Mucosa of stomach (tissue), 1 donor: ENCODE measurements around the gene RAB26.

ENCODE experiments used
- H3K27me3 ChIP-seq: one replicate; pipeline ENCODE4 v1.7.0; 2013; ENCODE audit warnings: mild to moderate bottlenecking, low read length; ENCODE audit not compliant: control insufficient read depth, insufficient read depth
- H3K36me3 ChIP-seq: one replicate; pipeline ENCODE4 v1.7.0; 2013; ENCODE audit warnings: low read length; ENCODE audit not compliant: control insufficient read depth, insufficient read depth
- H3K4me1 ChIP-seq: one replicate; pipeline ENCODE4 v1.7.0; 2013; ENCODE audit warnings: mild to moderate bottlenecking, low read length; ENCODE audit not compliant: control insufficient read depth, insufficient read depth
- H3K4me3 ChIP-seq: one replicate; pipeline ENCODE4 v1.7.0; 2013; ENCODE audit warnings: low read length
- H3K9ac ChIP-seq: one replicate; pipeline ENCODE4 v1.7.0; 2013; ENCODE audit warnings: mild to moderate bottlenecking, low read length, moderate library complexity
- H3K9me3 ChIP-seq: one replicate; pipeline ENCODE4 v1.7.0; 2013; ENCODE audit warnings: mild to moderate bottlenecking, low read length, moderate library complexity; ENCODE audit not compliant: control insufficient read depth
- donor health status: Pancreatic carcinoma.

Gene RAB26

GRCh38 chr16:2190659-2191445, 42.4 kb downstream of the RAB26 start:
- H3K9me3 ChIP-seq = no peaks in the 10 kb centered on the region
- peaks cover 20% of the 10 kb centered on the region for H3K27me3 ChIP-seq
- no peaks in the 10 kb centered on the region for H3K36me3 ChIP-seq
- peaks cover 10% of the 10 kb centered on the region for H3K4me1 ChIP-seq
- H3K4me3 ChIP-seq = no peak overlapping the region
- H3K9ac ChIP-seq = no peak overlapping the region

- Histone ChIP-seq H3K27me3 (peaks cover 23% of the 10 kb centered on the region), H3K9ac (no peak overlapping the region), H3K9me3 (no peaks in the 10 kb centered on the region), H3K36me3 (no peaks in the 10 kb centered on the region), H3K4me3 (no peak overlapping the region), H3K4me1 (peaks cover 11% of the 10 kb centered on the region)
Measured at GRCh38 chr16:2191446-2191706, 43.0 kb downstream of the RAB26 start.

DNA sequence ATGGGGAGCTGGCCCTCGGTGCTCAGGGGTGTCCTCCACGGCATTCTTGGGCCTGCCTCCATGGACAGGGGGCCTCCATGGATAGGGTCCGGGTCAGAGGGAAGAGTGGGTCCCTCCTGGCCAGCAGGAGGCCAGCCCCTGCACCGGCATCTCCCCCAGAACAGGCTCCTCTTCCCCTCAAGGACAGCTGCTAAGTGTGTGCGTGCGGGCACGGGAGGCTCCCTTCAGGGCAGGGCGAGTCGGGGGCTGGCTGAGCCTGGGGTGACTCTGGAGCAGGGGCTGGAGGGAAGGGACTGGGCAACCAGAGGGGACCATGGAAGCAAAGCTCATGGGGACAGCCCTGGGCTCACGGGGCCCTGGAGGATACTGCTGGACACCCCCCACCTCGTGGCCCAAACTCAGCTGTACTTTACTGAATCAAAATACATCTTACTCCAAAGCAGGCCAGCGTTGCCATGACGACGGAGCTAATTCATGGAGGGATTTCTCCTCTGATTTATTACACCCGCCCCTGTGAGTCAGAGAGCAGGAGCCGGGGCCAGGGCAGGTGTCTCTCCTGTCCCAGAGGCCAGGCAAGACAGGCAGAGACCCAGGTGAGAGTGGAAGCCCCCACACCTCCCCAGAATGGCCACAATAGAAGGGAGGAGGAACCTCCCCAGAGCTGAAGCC, 45.9 kb downstream of the RAB26 start:
- Histone ChIP-seq H3K27me3 (peaks cover 43% of the 10 kb centered on the region), H3K36me3 (no peaks in the 10 kb centered on the region), H3K9me3 (no peaks in the 10 kb centered on the region), H3K9ac (no peak overlapping the region), H3K4me3 (no peak overlapping the region), H3K4me1 (peaks cover 11% of the 10 kb centered on the region)

- H3K27me3 ChIP-seq = peaks cover 43% of the 10 kb centered on the region
- no peaks in the 10 kb centered on the region for H3K9me3 ChIP-seq
- H3K9ac ChIP-seq = no peak overlapping the region
Measured at GRCh38 chr16:2194852-2195321, 46.5 kb downstream of the RAB26 start.

GRCh38 chr16:2195322-2196161, 47.1 kb downstream of the RAB26 start:
- Histone ChIP-seq H3K36me3 (no peaks in the 10 kb centered on the region), H3K4me3 (no peak overlapping the region), H3K4me1 (peaks cover 11% of the 10 kb centered on the region), H3K9ac (no peak overlapping the region), H3K27me3 (peaks cover 43% of the 10 kb centered on the region), H3K9me3 (no peaks in the 10 kb centered on the region)

More at GRCh38 chr16:2194852-2195321, 46.5 kb downstream of the RAB26 start:
- Histone ChIP-seq H3K4me3 (no peak overlapping the region), H3K4me1 (peaks cover 11% of the 10 kb centered on the region), H3K36me3 (no peaks in the 10 kb centered on the region)

- H3K4me1 ChIP-seq = peaks cover 11% of the 10 kb centered on the region
- H3K36me3 ChIP-seq = no peaks in the 10 kb centered on the region
- H3K9ac ChIP-seq = no peak within 1 kb of the TSS
- no peak within 1 kb of the TSS for H3K4me3 ChIP-seq
- no peaks in the 10 kb centered on the region for H3K9me3 ChIP-seq
- peaks cover 43% of the 10 kb centered on the region for H3K27me3 ChIP-seq
Measured at GRCh38 chr16:2196162-2196980, 47.9 kb downstream of the RAB26 start, which contains the start of gene CASKIN1. Gene CASKIN1 (minus strand): TSS chr16:2196605. CDS start chr16:2196432, 173 bp downstream.

- peaks cover 11% of the 10 kb centered on the region for H3K4me1 ChIP-seq
- no peak overlapping the region for H3K9ac ChIP-seq
- H3K9me3 ChIP-seq = no peaks in the 10 kb centered on the region
- H3K4me3 ChIP-seq = no peak overlapping the region
- peaks cover 43% of the 10 kb centered on the region for H3K27me3 ChIP-seq
- H3K36me3 ChIP-seq = no peaks in the 10 kb centered on the region
Measured at GRCh38 chr16:2196981-2197511, 48.6 kb downstream of the RAB26 start.

GRCh38 chr16:2197765-2198164, 49.3 kb downstream of the RAB26 start:
- H3K27me3 ChIP-seq = peaks cover 43% of the 10 kb centered on the region

DNA sequence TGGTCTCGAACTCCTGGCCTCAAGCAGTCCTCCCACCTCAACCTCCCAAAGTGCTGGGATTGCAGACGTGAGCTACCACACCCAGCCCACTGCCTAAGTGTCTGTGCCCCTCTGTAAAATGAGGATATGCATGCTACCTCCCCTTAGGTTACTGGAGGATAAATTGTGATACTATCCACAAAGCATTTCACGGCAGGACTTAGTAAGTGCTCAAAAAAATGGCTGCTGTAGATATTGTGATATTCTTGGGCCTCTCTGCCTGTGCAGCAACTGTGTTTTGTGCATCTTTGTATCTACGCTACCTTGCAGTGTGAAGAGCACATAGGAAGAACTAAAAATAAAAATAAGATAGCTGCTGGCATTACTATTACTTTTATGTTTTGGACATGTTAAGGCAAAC, 49.9 kb downstream of the RAB26 start:
- Histone ChIP-seq H3K4me3 (no peak overlapping the region), H3K4me1 (peaks cover 11% of the 10 kb centered on the region), H3K27me3 (peaks cover 43% of the 10 kb centered on the region), H3K9ac (no peak overlapping the region), H3K36me3 (no peaks in the 10 kb centered on the region), H3K9me3 (no peaks in the 10 kb centered on the region)

More at GRCh38 chr16:2197765-2198164, 49.3 kb downstream of the RAB26 start:
- peaks cover 11% of the 10 kb centered on the region for H3K4me1 ChIP-seq
- no peak overlapping the region for H3K4me3 ChIP-seq
- H3K9ac ChIP-seq = no peak overlapping the region
- no peaks in the 10 kb centered on the region for H3K9me3 ChIP-seq
- H3K36me3 ChIP-seq = no peaks in the 10 kb centered on the region

- peaks cover 40% of the 10 kb centered on the region for H3K27me3 ChIP-seq
- no peak overlapping the region for H3K9ac ChIP-seq
- H3K36me3 ChIP-seq = no peaks in the 10 kb centered on the region
- peaks cover 11% of the 10 kb centered on the region for H3K4me1 ChIP-seq
- no peaks in the 10 kb centered on the region for H3K9me3 ChIP-seq
- no peak overlapping the region for H3K4me3 ChIP-seq
Measured at GRCh38 chr16:2199095-2199494, 50.7 kb downstream of the RAB26 start.

DNA sequence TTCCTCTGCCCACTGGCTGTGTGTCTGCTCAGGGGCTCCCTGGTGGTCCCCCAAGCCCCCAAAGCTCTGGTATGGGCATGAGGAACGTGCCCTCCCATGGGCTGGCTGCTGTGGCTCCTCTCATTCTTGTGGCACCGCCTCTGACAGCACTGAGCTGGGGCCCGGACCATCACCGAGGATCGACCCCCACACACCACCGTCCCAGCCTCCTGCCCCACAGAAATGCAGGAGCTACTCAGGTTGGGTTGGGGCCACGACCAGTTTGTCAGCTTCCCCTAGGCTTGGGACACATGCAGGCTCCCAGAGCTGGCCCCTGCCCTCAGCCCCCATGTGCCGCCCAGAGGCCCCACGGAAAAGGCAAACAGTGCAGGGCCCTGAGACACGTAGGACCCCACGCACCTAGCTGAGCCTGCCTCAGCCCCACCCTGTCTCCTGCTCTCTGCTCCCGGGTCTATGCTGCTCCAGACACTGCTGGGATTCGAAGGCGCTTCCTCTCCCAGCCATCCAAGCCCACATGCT, 51.3 kb downstream of the RAB26 start:
- H3K4me1 ChIP-seq = peaks cover 15% of the 10 kb centered on the region
- H3K9ac ChIP-seq = no peak overlapping the region
- no peaks in the 10 kb centered on the region for H3K36me3 ChIP-seq
- no peak overlapping the region for H3K4me3 ChIP-seq
- no peaks in the 10 kb centered on the region for H3K9me3 ChIP-seq
- peaks cover 34% of the 10 kb centered on the region for H3K27me3 ChIP-seq
